OCI-LY7 (cell line): ENCODE measurements around the gene TC2N. TPM values are rescaled to one million over a fixed set of nuclear protein-coding genes. Genes with fewer than 3 reads are reported as not detected.

Source experiments
- BruUV-seq: library from RNA; stranded (reverse); fragments of 400-500 nt; replicated peaks from 2 replicates; lab custom pipeline; 2021; lab: Mats Ljungman, UMichigan
- CTCF ChIA-PET: fragments of 300-600 bp; sonication (Branson Sonifier 250); formaldehyde crosslinking; loops from one replicate; lab custom pipeline; 2022; ENCODE audit warnings: antibody characterized with exemption; ENCODE audit not compliant: unreplicated experiment; lab: Charles Lee
- POLR2A ChIA-PET: fragments of 300-600 bp; sonication (Branson Sonifier 250); formaldehyde crosslinking; loops from one replicate; lab custom pipeline; 2022; ENCODE audit warnings: antibody characterized with exemption; lab: Charles Lee
- DNase-seq: peaks from one replicate; pipeline ENCODE4 v3.0.0-alpha.2; 2015; ENCODE audit warnings: low spot score
- H2AFZ ChIP-seq: fragments of 200-600 bp; sonication (generic), shearing (Covaris generic); 2 replicates; pipeline ENCODE4 v1.6.1; 2014; ENCODE audit warnings: mild to moderate bottlenecking, antibody characterized with exemption, low read length, moderate library complexity
- H3K27ac ChIP-seq: fragments of 200-600 bp; sonication (generic); 2 replicates; pipeline ENCODE4 v1.5.1; 2014; ENCODE audit warnings: mixed run types, low read depth, mild to moderate bottlenecking, moderate library complexity, low read length, inconsistent platforms; ENCODE audit not compliant: poor library complexity, severe bottlenecking
- H3K36me3 ChIP-seq: fragments of 200-600 bp; sonication (generic); 2 replicates; pipeline ENCODE4 v1.6.1; 2014; ENCODE audit warnings: mild to moderate bottlenecking, antibody characterized with exemption, low read length, moderate library complexity, mixed read lengths; ENCODE audit not compliant: insufficient read depth
- H3K4me1 ChIP-seq: fragments of 200-600 bp; sonication (generic); 2 replicates; pipeline ENCODE4 v1.5.1; 2014; ENCODE audit warnings: mild to moderate bottlenecking, low read length; ENCODE audit not compliant: insufficient read depth, poor library complexity, severe bottlenecking
- H3K4me2 ChIP-seq: fragments of 200-600 bp; sonication (generic); 2 replicates; pipeline ENCODE4 v1.6.1; 2014; ENCODE audit warnings: mild to moderate bottlenecking, low read length
- H3K4me3 ChIP-seq: fragments of 200-600 bp; sonication (generic); 2 replicates; pipeline ENCODE4 v1.5.1; 2014; ENCODE audit warnings: mild to moderate bottlenecking, low read depth, low read length; ENCODE audit not compliant: poor library complexity, severe bottlenecking
- H3K79me2 ChIP-seq: fragments of 200-600 bp; sonication (generic); 2 replicates; pipeline ENCODE4 v1.6.1; 2016; ENCODE audit warnings: low read depth, mild to moderate bottlenecking, low read length, moderate library complexity, mixed read lengths; ENCODE audit not compliant: insufficient read depth
- H3K9me2 ChIP-seq: fragments of 200-600 bp; sonication (generic); 2 replicates; pipeline ENCODE4 v1.6.1; 2016; ENCODE audit warnings: mild to moderate bottlenecking, low read length, mixed read lengths; ENCODE audit not compliant: insufficient read depth
- H3K9me3 ChIP-seq: fragments of 200-600 bp; sonication (generic); 2 replicates; pipeline ENCODE4 v1.6.1; 2014; ENCODE audit warnings: mild to moderate bottlenecking, mixed run types, low read length, mixed read lengths
- H4K20me1 ChIP-seq: fragments of 200-600 bp; sonication (generic); 2 replicates; pipeline ENCODE4 v1.6.1; 2014; ENCODE audit warnings: mild to moderate bottlenecking, antibody characterized with exemption, low read length, moderate library complexity, mixed read lengths; ENCODE audit not compliant: insufficient read depth
- CTCF ChIP-seq: fragments of 200-600 bp; sonication (generic); conservative IDR thresholded peaks from 2 replicates; pipeline ENCODE4 v1.5.1; 2014; ENCODE audit warnings: mild to moderate bottlenecking, antibody characterized with exemption, low read length, moderate library complexity, mixed read lengths
- EZH2phosphoT487 ChIP-seq: fragments of 200-600 bp; sonication (generic); IDR thresholded peaks from 2 replicates; pipeline ENCODE4 v1.6.1; 2018; ENCODE audit warnings: low read depth, borderline replicate concordance, mild to moderate bottlenecking, mixed run types, antibody characterized with exemption, low read length, moderate library complexity, mixed read lengths
- intact Hi-C: fragments of 100-400 bp; cut with micrococcal nuclease; formaldehyde crosslinking; loops from one replicate; pipeline ENCODE4 v1.10.0; 2022; ENCODE audit not compliant: unreplicated experiment
- total RNA-seq, 2 experiments: library from RNA; depleted of rRNA in 1 of 2; stranded (reverse); fragments of >200 nt in 1 of 2; shearing (Covaris generic) in 1 of 2; gene quantifications; 2 replicates each; pipeline ENCODE4 v1.2.3, GENCODE V29; 2014 to 2022

Gene TC2N
- total RNA-seq, 2 experiments from 2014 or later = 0.57 TPM; not detected in 1

- no peak overlapping the region for H3K27ac ChIP-seq
- H3K4me3 ChIP-seq = no peak overlapping the region
- no peaks in the 10 kb centered on the region for H3K4me1 ChIP-seq
- H3K9me2 ChIP-seq = no peaks in the 10 kb centered on the region
- H4K20me1 ChIP-seq = no peaks in the 10 kb centered on the region
- no peaks in the 10 kb centered on the region for H3K79me2 ChIP-seq
- DNase-seq = no peak
- no peak overlapping the region for H2AFZ ChIP-seq
- no peak overlapping the region for H3K4me2 ChIP-seq
- ChIA-PET CTCF (no interaction called here), POLR2A (interaction anchor here (1.3 to 1.9 kb wide), 2 partner anchors 12 to 14 kb away, joined by 3 to 5 read pairs; no protein-coding TSS in a partner anchor)
- TF ChIP-seq CTCF (no peak), EZH2phosphoT487 (no peak)
- H3K9me3 ChIP-seq = no peaks in the 10 kb centered on the region
- intact Hi-C loops = no loop called here
- no TSS peak for BruUV-seq
- H3K36me3 ChIP-seq = no peaks in the 10 kb centered on the region
These were observed 81.1 kb downstream of the TC2N start for GRCh38 chr14:91786188-91786587.

- Histone ChIP-seq H3K9me3 (no peaks in the 10 kb centered on the region), H3K27ac (no peak overlapping the region), H4K20me1 (no peaks in the 10 kb centered on the region), H3K4me1 (no peaks in the 10 kb centered on the region), H3K79me2 (no peaks in the 10 kb centered on the region), H2AFZ (no peak overlapping the region), H3K36me3 (no peaks in the 10 kb centered on the region), H3K4me3 (no peak overlapping the region), H3K4me2 (no peak overlapping the region), H3K9me2 (no peaks in the 10 kb centered on the region)
- DNase-seq = no peak
- CTCF ChIA-PET = no interaction called here
- BruUV-seq = no TSS peak
- TF ChIP-seq EZH2phosphoT487 = no peak
- POLR2A ChIA-PET = interaction anchor here (0.5 to 0.9 kb wide), 2 partner anchors 10 to 131 kb away, joined by 3 read pairs; no protein-coding TSS in a partner anchor
- intact Hi-C loops = no loop called here
These were observed 86.9 kb downstream of the TC2N start for GRCh38 chr14:91780452-91780851.

GRCh38 chr14:91778217-91778616 lies 89.1 kb downstream of the TC2N start:
- no peak for TF ChIP-seq EZH2phosphoT487
- TF ChIP-seq CTCF = no peak
- intact Hi-C loops = no loop called here
- no peaks in the 10 kb centered on the region for H3K36me3 ChIP-seq

More at GRCh38 chr14:91778217-91778616, 89.1 kb downstream of the TC2N start:
- Histone ChIP-seq H3K4me2 (no peak overlapping the region), H3K9me2 (no peaks in the 10 kb centered on the region), H3K4me3 (no peak overlapping the region), H2AFZ (no peak overlapping the region), H3K4me1 (no peaks in the 10 kb centered on the region), H4K20me1 (no peaks in the 10 kb centered on the region), H3K9me3 (no peaks in the 10 kb centered on the region), H3K27ac (no peak overlapping the region), H3K79me2 (no peaks in the 10 kb centered on the region)
- ChIA-PET CTCF (no interaction called here), POLR2A (interaction anchor here (0.6 kb wide), 1 partner anchor 226 kb away, joined by 3 read pairs; no protein-coding TSS in a partner anchor)
- DNase-seq = no peak
- no TSS peak for BruUV-seq
